Activated naive CD4-positive, alpha-beta T cell treated with anti-CD3 and anti-CD28 coated beads, Interleukin-2, amount 50 U/mL, for 72 hours (primary cell): Measurements from ENCODE around the gene EFHC2. TPM values are rescaled to one million over a fixed set of nuclear protein-coding genes. Genes with fewer than 3 reads are reported as not detected.
"Not testable (repeated sequence)": the region's sequence is repeated elsewhere in the genome, so short reads cannot be mapped to it uniquely, and the experiment has no call there.

Source experiments
- ATAC-seq, 2 donors: fragments of 150-1000 bp; cut with Tn5 transposase; 2 replicates each; pipeline ENCODE4 v1.10.0; 2021; ENCODE audit warnings: mild to moderate bottlenecking in 2 of 2, moderate library complexity in 2 of 2
- DNase-seq, 2 donors: peaks; one replicate each; pipeline ENCODE4 v3.0.0; 2021 to 2022; ENCODE audit warnings: low spot score in 2 of 2
- H3K27ac Mint-ChIP-seq, 2 donors: one replicate each; pipeline ENCODE4 v1.8.0; 2022; ENCODE audit warnings: mild to moderate bottlenecking in 2 of 2, mixed read lengths in 2 of 2
- H3K36me3 Mint-ChIP-seq, 2 donors: one replicate each; pipeline ENCODE4 v1.8.0; 2022; ENCODE audit warnings: mixed read lengths in 2 of 2
- H3K9me3 Mint-ChIP-seq, 2 donors: one replicate each; pipeline ENCODE4 v1.8.0; 2022; ENCODE audit warnings: mixed read lengths in 2 of 2
- total RNA-seq, 2 donors: library from RNA; stranded (reverse); gene quantifications; one replicate each; pipeline ENCODE4 v1.2.3, GENCODE V29; 2022

EFHC2 gene
- total RNA-seq, 2 donors from 2014 or later = 0.41 TPM

DNA sequence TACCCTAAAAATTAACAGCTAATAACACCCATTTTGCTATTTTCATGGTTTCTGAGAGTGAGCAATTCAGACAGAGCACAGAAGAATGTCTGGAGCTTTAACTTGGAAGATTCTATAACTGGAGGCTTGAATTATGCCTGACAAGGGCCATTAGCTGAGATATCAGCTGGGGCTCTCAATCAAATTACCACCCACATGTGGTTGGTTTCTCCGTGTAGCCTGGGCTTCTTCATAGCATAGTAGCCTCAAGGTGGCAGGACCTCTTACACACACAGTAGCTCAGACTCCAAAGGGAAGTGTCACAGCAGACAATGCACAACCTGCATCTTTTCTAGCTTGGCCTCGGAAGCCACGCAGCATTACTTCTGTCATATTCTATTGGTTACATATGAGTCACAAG, 127.3 kb downstream of the EFHC2 start:
- peaks cover 0 to 4% of the 10 kb centered on the region in 2 donors for H3K36me3 Mint-ChIP-seq
- ATAC-seq = no peak
- no peak for DNase-seq
- H3K9me3 Mint-ChIP-seq = no peaks in the 10 kb centered on the region
- no peak overlapping the region for H3K27ac Mint-ChIP-seq

DNA sequence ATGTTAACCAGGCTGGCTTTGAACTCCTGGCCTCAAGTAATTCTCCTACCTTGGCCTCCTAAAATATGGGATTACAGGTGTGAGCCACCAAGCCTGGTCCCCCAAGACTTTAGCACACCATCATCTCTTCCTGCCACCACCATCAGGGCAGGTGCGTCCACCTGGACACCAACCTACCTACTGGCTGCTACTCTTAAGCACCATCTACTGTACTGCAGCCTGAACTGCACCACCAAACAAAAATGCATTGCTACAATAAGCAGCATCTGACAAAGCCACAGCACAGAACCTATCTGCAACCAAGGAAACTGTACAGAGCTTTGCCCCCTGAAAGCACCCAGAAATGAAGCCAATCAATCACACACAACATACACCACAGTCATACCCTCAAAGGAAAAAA, 139.7 kb downstream of the EFHC2 start:
- DNase-seq (no peak), ATAC-seq (no peak)
- H3K27ac Mint-ChIP-seq = no peak overlapping the region
- H3K9me3 Mint-ChIP-seq = no peaks in the 10 kb centered on the region
- peaks cover 0 to 13% of the 10 kb centered on the region in 2 donors for H3K36me3 Mint-ChIP-seq

DNA sequence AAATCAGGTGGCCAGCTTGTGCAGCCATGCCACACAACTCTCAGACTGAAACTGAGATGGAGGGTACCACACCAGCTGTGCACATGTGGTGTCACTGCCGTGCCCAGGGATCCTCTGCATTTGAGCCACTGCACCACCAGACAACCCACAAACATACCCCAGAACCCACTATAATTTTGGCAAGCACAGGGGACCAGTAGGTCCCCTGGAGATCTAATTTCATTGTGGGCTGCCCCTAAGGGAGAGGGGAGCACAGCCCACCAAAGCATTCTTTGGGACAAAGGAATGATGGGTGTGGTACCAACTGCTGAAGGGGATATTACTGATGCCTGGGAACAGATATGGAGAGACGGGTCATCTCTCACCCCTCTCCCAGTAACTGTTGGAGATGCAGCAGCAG, 140.9 kb downstream of the EFHC2 start:
- Mint-ChIP-seq H3K36me3 (peaks cover 0 to 13% of the 10 kb centered on the region in 2 donors), H3K9me3 (no peaks in the 10 kb centered on the region), H3K27ac (no peak overlapping the region)
- DNase-seq (no peak), ATAC-seq (no peak)

DNA sequence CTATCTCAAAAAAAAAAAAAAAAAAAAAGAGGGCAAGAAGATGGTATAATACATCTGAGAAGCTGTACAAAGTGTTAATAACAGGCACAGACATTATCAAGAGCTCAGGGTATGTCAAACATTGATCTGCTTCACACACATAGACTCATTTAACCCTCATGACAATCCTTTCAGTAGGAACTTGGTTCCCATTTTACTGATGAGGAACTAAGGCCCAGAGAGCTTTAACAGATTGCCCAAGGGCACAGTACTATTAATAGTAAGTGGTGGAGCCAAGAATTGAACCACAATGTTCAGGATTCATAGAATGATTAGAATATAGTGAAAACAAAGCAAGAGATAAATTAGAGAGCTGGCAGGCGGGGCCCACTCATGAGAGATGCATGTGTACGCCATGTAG, 154.4 kb downstream of the EFHC2 start:
- H3K9me3 Mint-ChIP-seq = no peaks in the 10 kb centered on the region
- no peak overlapping the region for H3K27ac Mint-ChIP-seq
- ATAC-seq (no peak), DNase-seq (no peak)
- H3K36me3 Mint-ChIP-seq = no peaks in the 10 kb centered on the region

DNA sequence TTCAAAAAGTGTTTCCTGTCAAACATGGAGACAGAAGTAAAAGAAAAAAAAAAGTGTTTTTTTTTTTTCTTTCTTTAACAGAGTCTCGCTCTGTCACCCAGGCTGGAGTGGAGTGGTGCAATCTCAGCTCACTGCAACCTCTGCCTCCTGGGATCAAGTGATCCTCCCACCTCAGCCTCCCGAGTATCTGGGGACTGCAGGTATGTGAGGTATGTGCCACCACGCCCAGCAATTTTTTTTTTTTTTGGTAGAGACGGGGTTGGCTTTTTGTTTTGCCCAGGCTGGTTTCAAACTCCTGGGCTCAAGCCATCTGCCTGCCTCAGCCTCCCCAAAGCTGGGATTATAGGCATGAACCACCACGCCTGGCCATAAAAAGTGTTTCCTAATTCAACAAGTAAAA, 155.6 kb downstream of the EFHC2 start:
- ATAC-seq = not testable (repeated sequence)

DNA sequence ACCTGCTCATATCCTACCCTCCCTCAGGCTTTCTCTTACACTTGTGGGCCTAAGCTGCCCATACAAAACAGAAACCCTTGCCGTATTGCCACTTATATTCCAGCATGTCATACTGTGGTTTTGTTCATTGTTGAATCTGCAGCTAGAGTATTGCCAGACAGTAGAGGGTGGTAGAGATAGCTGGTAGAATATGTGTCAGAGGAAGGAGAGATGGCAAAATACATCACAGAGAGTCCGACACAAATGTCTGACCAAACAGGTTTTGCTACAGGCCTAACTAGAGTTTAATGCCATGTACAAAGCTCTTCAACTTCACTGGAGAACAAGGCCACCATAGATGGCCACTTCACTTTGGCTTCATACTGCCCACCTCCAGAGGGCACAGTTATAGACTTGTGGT, 160.1 kb downstream of the EFHC2 start:
- Mint-ChIP-seq H3K9me3 (no peaks in the 10 kb centered on the region), H3K27ac (no peak overlapping the region), H3K36me3 (no peaks in the 10 kb centered on the region)
- ATAC-seq = no peak
- DNase-seq = no peak

More for the DNA sequence above, 155.6 kb downstream of the EFHC2 start:
- H3K36me3 Mint-ChIP-seq, H3K9me3 Mint-ChIP-seq, H3K27ac Mint-ChIP-seq, DNase-seq: not testable (repeated sequence)

DNA sequence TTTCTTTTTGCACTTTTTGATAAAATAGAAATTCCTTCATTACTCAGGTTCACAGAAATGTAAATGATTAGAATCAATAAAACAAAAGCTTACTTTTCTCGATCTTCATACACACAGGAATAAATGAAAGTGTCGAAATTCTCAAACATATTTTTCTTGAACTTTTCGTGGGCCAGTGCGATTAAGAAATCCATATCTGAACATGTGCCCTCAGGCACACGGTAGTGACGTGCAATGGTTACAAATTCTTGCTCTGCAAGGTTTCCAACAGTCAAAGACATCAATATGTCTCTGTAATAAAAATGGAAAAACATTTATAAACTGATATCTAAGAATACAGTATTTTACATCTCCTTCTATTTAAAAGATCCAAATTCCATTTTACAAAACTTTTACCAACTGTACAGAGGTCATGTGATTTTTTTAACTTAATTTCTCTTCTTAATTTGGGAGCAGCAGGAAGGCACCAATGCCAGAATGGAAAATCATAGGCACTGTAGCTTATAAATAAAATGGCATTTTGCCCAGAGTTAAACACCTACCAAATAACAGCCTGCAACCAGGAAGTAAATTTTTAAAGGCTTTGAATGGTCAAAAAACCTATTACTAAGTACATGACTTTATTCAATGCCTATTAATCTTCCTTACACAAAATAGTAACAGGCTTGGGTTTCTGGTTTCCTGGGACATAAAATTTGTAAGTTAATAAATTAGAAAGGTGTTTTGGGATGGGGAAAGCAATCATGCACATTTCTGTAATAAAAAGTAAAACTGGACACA, 165.0 kb downstream of the EFHC2 start:
- peaks cover 5 to 7% of the 10 kb centered on the region in 2 donors for H3K9me3 Mint-ChIP-seq
- no peak for DNase-seq
- H3K27ac Mint-ChIP-seq = no peak overlapping the region
- H3K36me3 Mint-ChIP-seq = peaks cover 0 to 7% of the 10 kb centered on the region in 2 donors
- no peak for ATAC-seq

DNA sequence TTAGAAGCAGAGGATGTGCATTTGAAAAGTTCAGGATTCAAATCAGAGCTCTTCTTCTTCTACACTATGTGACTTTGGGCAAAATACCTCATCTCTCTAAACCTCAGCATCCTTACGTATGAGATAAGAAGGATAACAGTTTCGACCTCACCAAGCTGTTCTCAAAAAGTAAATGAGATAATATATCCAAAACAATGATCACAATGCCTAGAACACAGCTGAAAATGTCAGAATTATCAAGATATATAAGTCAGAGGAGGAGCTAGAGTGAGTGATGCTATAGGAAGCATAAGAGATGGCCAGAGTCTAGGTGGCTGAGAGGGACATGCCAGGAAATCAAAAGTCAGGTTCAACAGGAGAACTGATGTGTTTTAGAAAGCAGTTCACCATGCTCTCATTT, 168.0 kb downstream of the EFHC2 start:
- Mint-ChIP-seq H3K9me3 (peaks cover 5 to 7% of the 10 kb centered on the region in 2 donors), H3K27ac (no peak overlapping the region), H3K36me3 (peaks cover 0 to 7% of the 10 kb centered on the region in 2 donors)
- DNase-seq (no peak), ATAC-seq (no peak)

DNA sequence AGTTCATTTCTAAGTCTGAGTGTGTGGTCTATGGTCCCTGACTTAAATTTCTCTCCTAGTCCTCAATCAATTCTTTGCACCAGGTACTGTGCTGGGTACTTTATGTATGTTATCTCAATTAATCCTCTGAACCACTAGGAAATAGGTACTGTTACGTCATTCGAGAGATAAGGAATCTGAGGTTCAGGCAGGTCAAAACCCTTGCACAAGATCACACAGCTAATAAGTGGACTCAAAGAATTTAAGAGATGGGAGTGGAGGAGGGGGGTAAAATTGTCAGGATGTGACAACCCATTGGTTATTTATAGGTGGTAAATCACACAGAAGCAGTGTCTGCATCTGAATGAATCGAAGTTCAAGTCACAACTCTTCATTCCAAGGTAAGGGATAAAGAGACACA, 169.4 kb downstream of the EFHC2 start:
- Mint-ChIP-seq H3K36me3 (peaks cover 0 to 7% of the 10 kb centered on the region in 2 donors), H3K9me3 (peaks cover 5 to 7% of the 10 kb centered on the region in 2 donors), H3K27ac (no peak overlapping the region)
- DNase-seq (no peak), ATAC-seq (no peak)

DNA sequence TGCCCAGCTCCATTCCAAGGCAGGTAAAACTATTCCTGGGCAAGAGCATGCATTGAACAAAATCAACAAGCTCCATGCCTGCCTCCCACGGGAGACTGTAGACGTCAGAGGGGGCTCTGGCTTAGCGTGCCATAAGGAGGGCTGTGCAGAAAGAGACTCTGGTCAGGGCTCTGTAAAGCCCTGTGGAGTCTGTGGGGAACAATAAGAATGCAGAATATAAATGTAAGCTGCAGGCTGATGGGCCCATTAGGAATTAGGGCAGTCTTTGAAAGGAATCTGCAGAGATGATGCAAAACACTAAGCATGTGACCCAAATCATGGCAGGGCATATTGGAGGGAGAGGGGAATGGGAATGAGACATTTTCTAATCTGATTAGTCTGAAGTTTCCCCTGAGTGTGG, 170.3 kb downstream of the EFHC2 start:
- Mint-ChIP-seq H3K27ac (no peak overlapping the region), H3K36me3 (peaks cover 0 to 7% of the 10 kb centered on the region in 2 donors), H3K9me3 (peaks cover 5 to 7% of the 10 kb centered on the region in 2 donors)
- DNase-seq (no peak), ATAC-seq (no peak)

DNA sequence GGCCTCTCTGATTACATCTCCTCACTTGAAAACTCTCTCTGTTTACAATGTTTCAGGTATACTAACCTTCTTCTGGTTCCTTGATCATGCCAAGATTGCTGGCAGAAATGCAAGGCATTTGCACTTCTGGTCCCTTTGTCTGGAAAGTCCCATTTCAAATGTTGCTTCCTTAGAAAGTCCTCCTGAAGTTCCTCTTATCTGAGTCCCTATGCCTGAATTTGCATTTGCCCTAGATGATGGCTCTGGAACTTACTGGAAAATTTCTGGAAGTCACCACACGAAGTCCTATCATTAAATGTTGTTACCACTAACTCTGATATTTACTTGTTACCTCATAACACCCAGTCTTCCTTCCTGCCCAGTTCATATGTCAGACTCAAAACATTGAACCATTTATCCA, 176.4 kb downstream of the EFHC2 start:
- H3K27ac Mint-ChIP-seq = no peak overlapping the region
- H3K9me3 Mint-ChIP-seq = no peaks in the 10 kb centered on the region
- ATAC-seq (no peak), DNase-seq (no peak)
- H3K36me3 Mint-ChIP-seq = no peaks in the 10 kb centered on the region

DNA sequence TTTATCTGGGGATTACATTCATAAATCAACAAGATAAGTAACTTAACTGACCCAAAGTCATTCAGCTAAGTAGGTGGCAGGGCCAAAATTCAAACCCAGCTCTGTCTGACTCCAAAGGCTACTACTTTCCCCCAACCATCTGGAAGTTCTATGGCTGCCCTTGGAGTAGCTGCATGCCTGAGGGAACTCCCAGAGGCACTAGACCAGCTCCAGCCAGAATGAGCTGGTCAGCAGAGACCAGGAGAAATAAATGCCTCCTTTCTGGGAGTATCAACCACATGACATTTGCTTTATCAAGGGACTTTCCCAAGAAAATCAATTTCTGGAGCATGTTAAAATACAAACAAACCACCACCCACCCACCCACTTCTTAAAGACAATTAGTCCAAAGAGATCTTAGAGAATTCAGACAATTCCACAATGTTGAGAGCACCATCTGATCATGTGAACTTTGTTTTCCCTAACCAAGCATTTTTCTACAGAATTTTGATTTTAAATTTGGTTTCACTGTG, 180.5 kb downstream of the EFHC2 start:
- no peaks in the 10 kb centered on the region for H3K36me3 Mint-ChIP-seq
- H3K27ac Mint-ChIP-seq = no peak overlapping the region
- peaks cover 0 to 2% of the 10 kb centered on the region in 2 donors for H3K9me3 Mint-ChIP-seq
- ATAC-seq = no peak
- DNase-seq = no peak

DNA sequence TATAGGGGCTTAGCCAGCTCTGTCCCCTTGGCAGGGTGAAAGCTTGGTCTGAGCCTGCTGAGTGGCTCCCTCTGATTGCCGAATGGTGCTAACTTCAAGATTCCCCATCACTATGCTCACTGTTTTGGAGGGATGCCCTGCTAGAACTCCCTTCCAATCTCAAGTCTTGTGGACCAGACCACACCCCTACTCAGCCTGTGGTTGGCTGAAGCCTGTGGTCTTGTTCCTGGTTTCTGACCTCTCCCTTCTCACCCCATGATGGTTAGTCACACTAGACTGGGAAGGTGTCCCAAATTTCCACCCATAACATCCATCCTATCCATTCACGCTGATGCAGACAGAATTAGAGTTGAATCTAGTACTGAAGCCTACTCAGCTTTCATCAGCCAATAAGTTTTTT, 185.6 kb downstream of the EFHC2 start:
- Mint-ChIP-seq H3K9me3 (peaks cover 0 to 4% of the 10 kb centered on the region in 2 donors), H3K27ac (no peak overlapping the region), H3K36me3 (no peaks in the 10 kb centered on the region)
- no peak for DNase-seq
- ATAC-seq = no peak

DNA sequence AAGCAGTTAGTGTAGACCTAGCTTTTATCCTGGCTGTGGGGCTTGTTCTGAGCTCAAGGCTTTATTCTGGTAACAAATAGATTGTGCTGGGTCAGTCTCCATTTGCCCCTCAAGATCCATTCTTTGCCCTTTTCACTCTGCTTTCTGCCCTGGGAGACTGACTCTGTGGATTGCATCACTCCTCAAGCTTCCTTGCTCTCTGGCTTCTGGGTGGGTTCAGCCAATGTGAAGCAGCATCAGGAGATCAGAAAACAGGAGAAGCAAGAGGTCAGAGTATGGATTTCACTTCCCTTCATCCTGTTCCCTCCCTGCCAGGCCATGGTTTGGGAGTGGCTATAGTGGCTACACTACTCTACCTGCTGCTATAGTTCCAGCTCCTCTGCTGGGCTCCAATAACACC, 186.2 kb downstream of the EFHC2 start:
- ATAC-seq = no peak
- H3K9me3 Mint-ChIP-seq = peaks cover 0 to 4% of the 10 kb centered on the region in 2 donors
- no peak overlapping the region for H3K27ac Mint-ChIP-seq
- no peak for DNase-seq
- H3K36me3 Mint-ChIP-seq = no peaks in the 10 kb centered on the region

DNA sequence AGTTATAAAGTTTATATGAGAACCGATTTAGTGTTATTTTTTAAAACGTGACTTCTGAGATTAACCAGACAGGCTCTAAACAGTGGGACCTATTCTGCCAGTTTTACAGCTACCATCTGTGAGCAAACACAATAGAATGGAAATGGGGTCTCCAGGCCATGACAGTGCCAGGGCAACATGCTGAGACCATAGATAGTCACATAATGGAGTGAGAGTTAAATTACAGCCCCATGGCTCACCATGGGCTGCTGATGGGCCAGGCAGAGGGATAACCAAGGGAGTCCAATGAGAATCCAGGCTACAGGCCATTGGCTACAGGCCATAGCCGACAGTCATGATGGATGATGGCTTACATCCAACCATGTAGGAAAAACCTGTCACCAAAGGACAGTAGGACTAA, 186.7 kb downstream of the EFHC2 start:
- H3K27ac Mint-ChIP-seq = no peak overlapping the region
- H3K36me3 Mint-ChIP-seq = no peaks in the 10 kb centered on the region
- ATAC-seq (no peak), DNase-seq (no peak)
- H3K9me3 Mint-ChIP-seq = peaks cover 0 to 4% of the 10 kb centered on the region in 2 donors

DNA sequence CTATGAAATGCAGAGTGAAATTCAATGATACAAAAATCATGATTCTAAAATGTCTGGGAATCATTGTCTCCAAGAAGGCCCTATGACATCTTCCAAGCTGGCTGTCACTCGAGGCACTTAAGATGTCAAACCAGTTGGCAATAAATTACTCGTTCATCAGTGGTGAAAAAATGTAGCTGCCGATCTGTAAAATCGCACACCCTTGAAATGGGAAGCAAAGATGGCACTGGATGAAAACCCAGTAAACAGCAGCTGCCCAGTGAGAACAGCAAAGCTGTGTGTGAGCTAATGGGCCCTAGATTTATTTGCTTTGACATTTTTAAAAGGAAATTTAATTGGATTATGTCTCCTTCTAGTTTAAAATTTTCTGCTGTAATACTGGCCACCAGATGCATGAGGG, 188.3 kb downstream of the EFHC2 start:
- DNase-seq (no peak), ATAC-seq (no peak)
- Mint-ChIP-seq H3K27ac (no peak overlapping the region), H3K9me3 (peaks cover 0 to 4% of the 10 kb centered on the region in 2 donors), H3K36me3 (no peaks in the 10 kb centered on the region)

DNA sequence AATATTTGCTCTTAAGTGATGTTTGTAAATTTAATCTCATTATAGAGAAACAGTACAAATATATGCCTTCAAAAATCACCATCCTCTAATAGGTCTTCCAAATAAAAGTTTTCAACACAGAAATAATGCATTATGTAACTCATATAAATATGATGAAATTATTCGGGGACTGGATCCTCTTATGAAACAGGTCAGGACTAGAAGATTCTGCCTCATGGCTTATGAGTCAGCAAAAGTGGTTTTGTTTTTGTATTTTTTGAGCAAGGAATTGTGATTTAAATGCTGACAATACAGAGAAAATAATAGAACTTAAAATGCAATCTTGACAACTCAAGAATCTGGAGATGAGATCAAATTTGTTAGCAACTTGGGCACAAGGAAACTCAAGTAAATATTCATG, 190.6 kb downstream of the EFHC2 start:
- peaks cover 0 to under 1% of the 10 kb centered on the region in 2 donors for H3K9me3 Mint-ChIP-seq

DNA sequence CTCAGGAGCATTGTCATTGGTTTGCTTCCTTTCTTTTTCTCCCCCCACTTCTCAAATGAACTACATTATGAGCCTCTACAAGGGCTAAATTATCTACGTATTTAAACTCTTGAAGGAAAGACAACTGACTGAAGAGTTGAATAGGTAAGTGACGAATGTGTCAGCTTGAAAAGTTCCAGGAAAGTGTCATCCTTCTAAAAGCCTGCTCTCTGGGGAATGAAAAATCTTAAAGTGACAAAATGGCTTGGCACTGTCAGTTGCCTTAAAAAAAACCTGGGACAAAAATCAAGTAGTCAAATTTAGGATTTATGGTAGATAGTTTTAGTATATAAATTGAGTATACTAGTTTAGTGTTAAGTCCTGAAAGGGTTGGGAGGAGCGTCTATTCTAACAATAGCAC, 196.3 kb downstream of the EFHC2 start:
- no peaks in the 10 kb centered on the region for H3K9me3 Mint-ChIP-seq

More for the DNA sequence above, 190.6 kb downstream of the EFHC2 start:
- no peaks in the 10 kb centered on the region for H3K36me3 Mint-ChIP-seq
- no peak overlapping the region for H3K27ac Mint-ChIP-seq
- no peak for DNase-seq
- ATAC-seq = no peak

More for the DNA sequence above, 196.3 kb downstream of the EFHC2 start:
- no peak for ATAC-seq
- Mint-ChIP-seq H3K27ac (no peak overlapping the region), H3K36me3 (no peaks in the 10 kb centered on the region)
- no peak for DNase-seq
